HG02973 (cell line): Measurements from ENCODE around the gene RIMBP2.

ENCODE experiments used
- ATAC-seq: cut with Tn5 transposase; IDR thresholded peaks from one replicate; pipeline ENCODE4 v1.9.1; 2021; ENCODE audit warnings: moderate library complexity; ENCODE audit not compliant: unreplicated experiment

The RIMBP2 gene

GRCh38 chr12:130398100-130398848, 317.8 kb downstream of the RIMBP2 start:
- no peak for ATAC-seq

- no peak for ATAC-seq
Observed at GRCh38 chr12:130396667-130397066, 319.4 kb downstream of the RIMBP2 start.

GRCh38 chr12:130394906-130395305, 321.2 kb downstream of the RIMBP2 start:
- no peak for ATAC-seq

GRCh38 chr12:130391186-130391585, 324.9 kb downstream of the RIMBP2 start:
- no peak for ATAC-seq

GRCh38 chr12:130385193-130385592, 330.9 kb downstream of the RIMBP2 start:
- no peak for ATAC-seq

GRCh38 chr12:130384234-130384633, 331.9 kb downstream of the RIMBP2 start:
- ATAC-seq = no peak

GRCh38 chr12:130382818-130383217, 333.3 kb downstream of the RIMBP2 start:
- no peak for ATAC-seq

GRCh38 chr12:130375296-130376287, 340.5 kb downstream of the RIMBP2 start:
- no peak for ATAC-seq

- no peak for ATAC-seq
Observed at GRCh38 chr12:130374083-130374482, 342.0 kb downstream of the RIMBP2 start.

- no peak for ATAC-seq
Observed at GRCh38 chr12:130372936-130373335, 343.2 kb downstream of the RIMBP2 start.

- ATAC-seq = no peak
Observed at GRCh38 chr12:130371296-130371695, 344.8 kb downstream of the RIMBP2 start.

- no peak for ATAC-seq
Observed at GRCh38 chr12:130369816-130370215, 346.3 kb downstream of the RIMBP2 start.

- ATAC-seq = no peak
Observed at GRCh38 chr12:130367523-130367922, 348.6 kb downstream of the RIMBP2 start.

GRCh38 chr12:130367003-130367402, 349.1 kb downstream of the RIMBP2 start:
- ATAC-seq = no peak

GRCh38 chr12:130366159-130366558, 349.9 kb downstream of the RIMBP2 start:
- ATAC-seq = no peak

GRCh38 chr12:130364578-130364977, 351.5 kb downstream of the RIMBP2 start:
- ATAC-seq = no peak

- no peak for ATAC-seq
Observed at GRCh38 chr12:130362060-130362459, 354.0 kb downstream of the RIMBP2 start.

GRCh38 chr12:130357729-130358330, 358.3 kb downstream of the RIMBP2 start:
- no peak for ATAC-seq

GRCh38 chr12:130357241-130357640, 358.9 kb downstream of the RIMBP2 start:
- no peak for ATAC-seq

- ATAC-seq = no peak
Observed at GRCh38 chr12:130356222-130356621, 359.9 kb downstream of the RIMBP2 start.

- no peak for ATAC-seq
Observed at GRCh38 chr12:130354407-130354806, 361.7 kb downstream of the RIMBP2 start.
